Measurements from ENCODE around the gene ASB12.

Gene ASB12

DNA sequence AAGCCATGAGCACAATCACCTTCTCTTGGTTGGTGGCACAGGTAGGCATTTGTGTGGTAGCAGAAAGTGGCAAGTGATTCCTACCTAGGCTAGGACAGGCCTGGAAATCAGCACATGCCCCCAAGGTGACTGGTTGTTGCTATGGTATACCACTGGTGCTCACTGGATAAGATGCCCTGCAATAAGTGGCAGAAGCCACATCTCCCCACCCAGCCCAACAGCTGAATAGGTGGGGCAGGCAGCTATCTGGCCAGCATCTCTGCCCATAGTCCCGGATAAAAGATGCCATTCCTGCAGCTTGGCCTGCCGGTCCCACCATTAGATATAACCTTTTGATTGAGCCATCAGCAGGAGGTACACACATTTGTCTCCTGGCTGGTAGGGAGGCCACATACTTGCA is 46.0 kb downstream of the ASB12 start:
- no peak for DNase-seq

DNA sequence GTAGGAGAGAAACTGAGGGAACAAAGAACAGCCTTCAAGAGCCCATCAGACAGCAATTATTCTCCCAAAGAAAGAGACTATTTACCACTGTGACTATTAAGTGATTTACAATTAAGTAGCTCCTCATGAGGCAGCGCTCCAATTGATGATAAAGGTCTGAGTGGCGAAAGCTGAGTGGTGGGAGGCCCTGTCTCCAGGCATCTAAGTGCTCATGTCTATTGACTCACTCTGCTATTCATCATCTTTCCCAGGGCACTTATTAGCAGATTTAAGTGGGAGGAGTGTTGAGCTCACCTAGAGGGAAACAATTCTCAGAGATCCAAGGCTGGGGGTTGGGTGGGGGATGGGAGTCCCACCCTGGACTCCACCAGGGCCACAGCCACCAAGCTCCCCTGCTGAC is 48.2 kb downstream of the ASB12 start:
- DNase-seq, result no peak

DNA sequence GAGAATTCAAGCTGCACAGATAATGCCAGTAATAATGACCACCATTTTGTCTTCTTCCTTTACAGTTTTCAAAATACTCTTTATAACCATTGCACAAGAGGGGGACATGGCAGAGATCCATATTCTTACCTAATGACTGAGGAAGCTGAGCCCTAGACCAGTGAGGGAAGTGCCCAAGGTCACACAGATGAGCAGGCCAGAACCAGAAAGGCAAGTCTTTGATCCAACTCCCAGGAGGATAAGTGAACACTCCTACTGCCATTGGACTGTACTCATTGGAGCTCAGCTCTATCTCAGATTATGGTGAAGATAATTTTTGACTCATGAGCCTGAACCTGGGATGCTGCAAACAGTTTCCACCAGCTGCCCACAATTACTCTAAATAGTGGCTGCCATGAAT is 53.5 kb downstream of the ASB12 start:
- no peak for DNase-seq
